Neuronal stem cell (in vitro differentiated cells): Measurements from ENCODE around the gene SEC61G.

Experiments used
- DNase-seq: peaks from one replicate; pipeline ENCODE4 v3.0.0-alpha.2; 2013; ENCODE audit warnings: low spot score
- H2AFZ ChIP-seq: one replicate; pipeline ENCODE4 v1.6.1; 2013; ENCODE audit warnings: mild to moderate bottlenecking, low read length, inconsistent platforms
- H2AK5ac ChIP-seq: 2 replicates; pipeline ENCODE4 v1.6.1; 2013; ENCODE audit warnings: low read depth, mild to moderate bottlenecking, inconsistent platforms, low read length, moderate library complexity, mixed read lengths
- H2BK120ac ChIP-seq: 2 replicates; pipeline ENCODE4 v1.6.1; 2013; ENCODE audit warnings: low read depth, mild to moderate bottlenecking, inconsistent platforms, low read length, moderate library complexity, mixed read lengths
- H2BK12ac ChIP-seq: one replicate; pipeline ENCODE4 v1.6.1; 2013; ENCODE audit warnings: low read length, inconsistent platforms
- H2BK15ac ChIP-seq: 2 replicates; pipeline ENCODE4 v1.6.1; 2013; ENCODE audit warnings: mild to moderate bottlenecking, low read length, inconsistent platforms, mixed read lengths
- H2BK5ac ChIP-seq: one replicate; pipeline ENCODE4 v1.6.1; 2013; ENCODE audit warnings: inconsistent platforms, mild to moderate bottlenecking, low read length, moderate library complexity
- H3K14ac ChIP-seq: one replicate; pipeline ENCODE4 v1.6.1; 2013; ENCODE audit warnings: low read length, inconsistent platforms
- H3K18ac ChIP-seq: 2 replicates; pipeline ENCODE4 v1.6.1; 2013; ENCODE audit warnings: low read length, inconsistent platforms
- H3K23ac ChIP-seq: 2 replicates; pipeline ENCODE4 v1.6.1; 2013; ENCODE audit warnings: low read depth, mild to moderate bottlenecking, mixed read lengths, low read length, inconsistent platforms; ENCODE audit not compliant: poor library complexity
- H3K27ac ChIP-seq: replicated peaks from 3 replicates; pipeline ENCODE4 v1.5.1; 2013; ENCODE audit warnings: low read length, inconsistent platforms
- H3K27me3 ChIP-seq, 3 experiments: 2 replicates each; pipeline ENCODE4 v1.6.1; 2013; ENCODE audit warnings: low read length in 3 of 3, mild to moderate bottlenecking in 2 of 3, inconsistent platforms in 1 of 3, low read depth in 1 of 3, mixed read lengths in 1 of 3, moderate library complexity in 1 of 3; ENCODE audit not compliant: control insufficient read depth in 3 of 3, insufficient read depth in 3 of 3
- H3K36me3 ChIP-seq, 2 donors: replicated peaks in 1 of 2; 2 replicates each; pipeline ENCODE4 v1.6.1; 2013; ENCODE audit warnings: low read length in 2 of 2; ENCODE audit not compliant: control insufficient read depth in 2 of 2, insufficient read depth in 2 of 2
- H3K4ac ChIP-seq: 2 replicates; pipeline ENCODE4 v1.6.1; 2013; ENCODE audit warnings: inconsistent platforms, mild to moderate bottlenecking, low read length, moderate library complexity
- H3K4me1 ChIP-seq, 2 donors: 1 replicate in 1 of 2; 2 replicates in 1 of 2; pipeline ENCODE4 v1.6.1; 2013; ENCODE audit warnings: low read length in 2 of 2, low read depth in 1 of 2; ENCODE audit not compliant: control insufficient read depth in 2 of 2, insufficient read depth in 1 of 2
- H3K4me2 ChIP-seq: one replicate; pipeline ENCODE4 v1.6.1; 2013; ENCODE audit warnings: mild to moderate bottlenecking, low read length, inconsistent platforms; ENCODE audit not compliant: insufficient read depth, poor library complexity, severe bottlenecking
- H3K4me3 ChIP-seq, 2 donors: 2 replicates each; pipeline ENCODE4 v1.5.1; 2013; ENCODE audit warnings: low read length in 2 of 2, mild to moderate bottlenecking in 2 of 2, inconsistent platforms in 1 of 2, moderate library complexity in 1 of 2
- H3K79me1 ChIP-seq: one replicate; pipeline ENCODE4 v1.6.1; 2013; ENCODE audit warnings: low read depth, mild to moderate bottlenecking, inconsistent platforms, low read length, moderate library complexity
- H3K9ac ChIP-seq: one replicate; pipeline ENCODE4 v1.6.1; 2013; ENCODE audit warnings: mild to moderate bottlenecking, low read depth, low read length, inconsistent platforms; ENCODE audit not compliant: poor library complexity
- H3K9me3 ChIP-seq, 2 donors: replicated peaks in 1 of 2; 2 replicates each; pipeline versions ENCODE3 to v1.6.1; 2013; ENCODE audit warnings: low read length in 2 of 2, mild to moderate bottlenecking in 2 of 2, inconsistent platforms in 1 of 2, low read depth in 1 of 2, mixed read lengths in 1 of 2, moderate library complexity in 1 of 2; ENCODE audit not compliant: control insufficient read depth in 2 of 2, insufficient read depth in 1 of 2
- H4K8ac ChIP-seq: one replicate; pipeline ENCODE4 v1.6.1; 2013; ENCODE audit warnings: low read depth, mild to moderate bottlenecking, inconsistent platforms, low read length, moderate library complexity
- H4K91ac ChIP-seq: one replicate; pipeline ENCODE4 v1.6.1; 2013; ENCODE audit warnings: low read length, low read depth, mild to moderate bottlenecking, inconsistent platforms; ENCODE audit not compliant: poor library complexity
- WGBS, 2 donors: extraction: QIAGEN DNeasy Blood & Tissue Kit; methylation state at CpG; one replicate each; pipeline ENCODE4 v1.1.7; 2013; ENCODE audit warnings: missing lambda C conversion rate in 2 of 2, mixed read lengths in 1 of 2; ENCODE audit not compliant: insufficient read length in 2 of 2, insufficient replicate concordance in 1 of 2; ENCODE audit errors: extremely low coverage in 2 of 2; 5-methylcytosine and 5-hydroxymethylcytosine counted together

The SEC61G gene

GRCh38 chr7:54719974-54720373 is 39.0 kb downstream of the SEC61G start:
- Histone ChIP-seq H2BK5ac (no peak overlapping the region), H4K8ac (no peak overlapping the region), H3K18ac (no peak overlapping the region), H2BK15ac (no peak overlapping the region), H3K14ac (no peak overlapping the region), H4K91ac (no peak overlapping the region), H3K79me1 (no peaks in the 10 kb centered on the region), H3K4me2 (no peak overlapping the region), H2AK5ac (no peak overlapping the region), H3K27me3 (no peaks in the 10 kb centered on the region), H3K9me3 (no peaks in the 10 kb centered on the region), H3K9ac (no peak overlapping the region), H3K36me3 (no peaks in the 10 kb centered on the region), H2AFZ (no peak overlapping the region), H3K23ac (no peak overlapping the region), H3K27ac (no peak overlapping the region), H3K4ac (no peak overlapping the region), H3K4me1 (no peaks in the 10 kb centered on the region), H2BK120ac (no peak overlapping the region), H2BK12ac (no peak overlapping the region), H3K4me3 (no peak overlapping the region)
- no CpG with 5 or more reads among the region's 4 CpGs for WGBS, 2 donors
- no peak for DNase-seq

- Histone ChIP-seq H2BK120ac (no peak overlapping the region), H3K14ac (no peak overlapping the region), H3K36me3 (no peaks in the 10 kb centered on the region), H3K27ac (no peak overlapping the region), H3K18ac (no peak overlapping the region), H3K4me1 (no peaks in the 10 kb centered on the region), H3K79me1 (no peaks in the 10 kb centered on the region), H2AK5ac (no peak overlapping the region), H2BK15ac (no peak overlapping the region), H3K4me3 (no peak overlapping the region), H3K23ac (no peak overlapping the region), H3K4me2 (no peak overlapping the region), H4K8ac (no peak overlapping the region), H4K91ac (no peak overlapping the region), H3K9ac (no peak overlapping the region), H2BK5ac (no peak overlapping the region), H3K4ac (no peak overlapping the region), H2AFZ (no peak overlapping the region), H2BK12ac (no peak overlapping the region), H3K9me3 (no peaks in the 10 kb centered on the region), H3K27me3 (no peaks in the 10 kb centered on the region)
- DNase-seq, result no peak
Measured at GRCh38 chr7:54719425-54719824, 39.6 kb downstream of the SEC61G start.

GRCh38 chr7:54712820-54713219 is 46.2 kb downstream of the SEC61G start:
- no peaks in the 10 kb centered on the region for H3K79me1 ChIP-seq
- H2BK15ac ChIP-seq, result no peak overlapping the region
- no peak overlapping the region for H2BK12ac ChIP-seq
- no peak overlapping the region for H3K9ac ChIP-seq
- peaks cover 0 to 6% of the 10 kb centered on the region in 2 donors for H3K9me3 ChIP-seq
- no peak overlapping the region for H3K4me3 ChIP-seq
- no peak overlapping the region for H4K91ac ChIP-seq
- no peak overlapping the region for H2BK120ac ChIP-seq
- H3K27ac ChIP-seq, result no peak overlapping the region
- no peak overlapping the region for H3K4ac ChIP-seq
- no peak for DNase-seq
- no peak overlapping the region for H3K14ac ChIP-seq
- no peak overlapping the region for H2AK5ac ChIP-seq
- no CpG with 5 or more reads among the region's 4 CpGs for WGBS, 2 donors
- no peak overlapping the region for H3K4me2 ChIP-seq
- no peaks in the 10 kb centered on the region for H3K36me3 ChIP-seq
- H3K4me1 ChIP-seq, result no peaks in the 10 kb centered on the region
- no peaks in the 10 kb centered on the region for H3K27me3 ChIP-seq
- no peak overlapping the region for H3K23ac ChIP-seq
- H4K8ac ChIP-seq, result no peak overlapping the region
- H3K18ac ChIP-seq, result no peak overlapping the region
- H2BK5ac ChIP-seq, result no peak overlapping the region
- H2AFZ ChIP-seq, result no peak overlapping the region

- Histone ChIP-seq H3K27me3 (no peaks in the 10 kb centered on the region), H3K4me3 (no peak overlapping the region), H3K18ac (no peak overlapping the region), H3K4me1 (no peaks in the 10 kb centered on the region), H3K36me3 (no peaks in the 10 kb centered on the region), H2BK15ac (no peak overlapping the region), H3K14ac (no peak overlapping the region), H2BK120ac (no peak overlapping the region), H2AK5ac (no peak overlapping the region), H3K4ac (no peak overlapping the region), H3K9ac (no peak overlapping the region), H3K9me3 (peaks cover 0 to 6% of the 10 kb centered on the region in 2 donors), H3K27ac (no peak overlapping the region), H4K91ac (no peak overlapping the region), H2AFZ (no peak overlapping the region), H3K23ac (no peak overlapping the region), H2BK12ac (no peak overlapping the region), H3K79me1 (no peaks in the 10 kb centered on the region), H3K4me2 (no peak overlapping the region), H2BK5ac (no peak overlapping the region), H4K8ac (no peak overlapping the region)
- no peak for DNase-seq
- no CpG with 5 or more reads among the region's 2 CpGs for WGBS, 2 donors
Measured at GRCh38 chr7:54711900-54712595, 47.0 kb downstream of the SEC61G start.
